Breast epithelium (tissue), 4 donors: Measurements from ENCODE around the gene IRAK3. TPM values are rescaled to one million over a fixed set of nuclear protein-coding genes. Genes with fewer than 3 reads are reported as not detected.
A peak's percentile ranks its signal among the peaks of the same experiment; 100 is the strongest.
"Not testable (repeated sequence)": the region's sequence is repeated elsewhere in the genome, so short reads cannot be mapped to it uniquely, and the experiment has no call there.

ENCODE experiments used
- DNase-seq, 2 donors: peaks; one replicate each; pipeline ENCODE4 v3.0.0-alpha.2; 2019; ENCODE audit warnings: low spot score in 2 of 2
- H3K27ac ChIP-seq, 2 donors: fragments of 200-600 bp; sonication (generic) in 1 of 2; one replicate each; pipeline ENCODE4 v1.5.1; 2016 to 2019; ENCODE audit warnings: mild to moderate bottlenecking in 1 of 2
- H3K27me3 ChIP-seq, 2 donors: fragments of 200-600 bp; sonication (generic) in 1 of 2; one replicate each; pipeline versions ENCODE4 v1.5.1 to v1.6.0; 2017 to 2019; ENCODE audit warnings: control low read depth in 1 of 2, mild to moderate bottlenecking in 1 of 2
- H3K36me3 ChIP-seq: fragments of 200-600 bp; one replicate; pipeline ENCODE4 v1.5.1; 2019
- H3K4me1 ChIP-seq, 2 donors: fragments of 200-600 bp; sonication (generic); one replicate each; pipeline ENCODE4 v1.5.1; 2016 to 2019; ENCODE audit warnings: control low read depth in 1 of 2
- H3K4me3 ChIP-seq, 3 donors: fragments of 200-600 bp; sonication (generic); 1 replicate in 2 of 3; 2 replicates in 1 of 3; pipeline ENCODE4 v1.5.1; 2016 to 2019; ENCODE audit warnings: mild to moderate bottlenecking in 3 of 3, moderate library complexity in 2 of 3
- H3K9me3 ChIP-seq, 2 donors: fragments of 200-600 bp; sonication (generic) in 1 of 2; one replicate each; pipeline ENCODE4 v1.5.1; 2016 to 2019; ENCODE audit warnings: control low read depth in 1 of 2
- POLR2A ChIP-seq: fragments of 450-650 bp; IDR thresholded peaks from one replicate; pipeline ENCODE4 v1.6.1; 2016; ENCODE audit warnings: antibody characterized with exemption, mild to moderate bottlenecking, moderate library complexity
- POLR2AphosphoS5 ChIP-seq, 3 donors: sonication (generic); formaldehyde crosslinking; IDR thresholded peaks; one replicate each; pipeline ENCODE4 v1.6.1; 2017; ENCODE audit warnings: antibody characterized with exemption in 3 of 3
- intact Hi-C: fragments of 100-400 bp; cut with DNase I; formaldehyde crosslinking; loops from one replicate; pipeline ENCODE4 v1.15.1; 2023; ENCODE audit warnings: low total_unique reads
- total RNA-seq, 3 donors: library from RNA; depleted of rRNA; stranded (reverse); fragments of >200 nt; gene quantifications; one replicate each; pipeline ENCODE4 v1.1.0, GENCODE V29; 2016
- TF ChIP-seq, protein P1 (sequence below), 3 donors: fragments of 450-650 bp; IDR thresholded peaks; one replicate each; pipeline ENCODE4 v1.5.1; 2016 to 2017; ENCODE audit warnings: antibody characterized with exemption in 3 of 3, mild to moderate bottlenecking in 3 of 3, moderate library complexity in 3 of 3

Gene IRAK3
- total RNA-seq, 3 donors from 2014 or later = 22.2 to 88.8 (median 37.7) TPM

DNA sequence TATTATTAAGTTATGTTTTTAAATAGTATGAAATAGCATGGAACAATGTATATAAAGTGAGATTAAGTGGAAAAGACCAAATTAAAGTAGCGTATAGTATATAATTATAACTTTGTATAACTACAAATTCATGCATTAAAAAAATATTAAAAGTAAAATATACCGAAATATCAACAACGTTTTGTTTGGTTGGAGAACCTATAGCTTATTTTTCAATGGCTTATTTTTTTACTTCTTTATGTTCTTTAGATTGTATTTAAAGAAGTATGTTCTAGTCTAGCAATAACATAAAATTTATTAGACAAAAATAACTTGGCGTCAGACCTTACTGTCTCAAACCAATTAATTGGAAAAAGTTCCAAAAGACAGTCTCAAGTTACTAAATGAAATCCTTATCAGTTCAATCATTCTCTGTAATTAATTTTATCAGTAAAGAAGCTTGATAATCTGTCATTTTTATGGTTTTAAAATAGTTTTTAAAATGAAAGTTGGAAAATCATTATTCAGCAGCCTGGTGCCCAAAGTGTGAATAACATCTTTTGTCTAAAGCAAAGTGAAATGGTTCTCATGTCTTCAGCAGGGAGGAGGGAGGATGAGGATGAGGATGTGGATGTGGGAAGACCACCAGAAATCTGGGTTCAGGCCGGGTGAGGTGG is 46.7 kb downstream of the IRAK3 start:
- Histone ChIP-seq H3K36me3 (no peaks in the 10 kb centered on the region), H3K9me3 (no peaks in the 10 kb centered on the region), H3K4me3 (peak overlapping the region; percentile 45 to 68 (median 58)), H3K27ac (peak overlapping the region in 1 of 2 donors; percentile 70), H3K27me3 (no peaks in the 10 kb centered on the region), H3K4me1 (no peaks in the 10 kb centered on the region)
- TF ChIP-seq POLR2AphosphoS5 (IDR thresholded peaks at IDR 0.05) (no peak), POLR2A (no peak)
- TF ChIP-seq, protein P1, sequence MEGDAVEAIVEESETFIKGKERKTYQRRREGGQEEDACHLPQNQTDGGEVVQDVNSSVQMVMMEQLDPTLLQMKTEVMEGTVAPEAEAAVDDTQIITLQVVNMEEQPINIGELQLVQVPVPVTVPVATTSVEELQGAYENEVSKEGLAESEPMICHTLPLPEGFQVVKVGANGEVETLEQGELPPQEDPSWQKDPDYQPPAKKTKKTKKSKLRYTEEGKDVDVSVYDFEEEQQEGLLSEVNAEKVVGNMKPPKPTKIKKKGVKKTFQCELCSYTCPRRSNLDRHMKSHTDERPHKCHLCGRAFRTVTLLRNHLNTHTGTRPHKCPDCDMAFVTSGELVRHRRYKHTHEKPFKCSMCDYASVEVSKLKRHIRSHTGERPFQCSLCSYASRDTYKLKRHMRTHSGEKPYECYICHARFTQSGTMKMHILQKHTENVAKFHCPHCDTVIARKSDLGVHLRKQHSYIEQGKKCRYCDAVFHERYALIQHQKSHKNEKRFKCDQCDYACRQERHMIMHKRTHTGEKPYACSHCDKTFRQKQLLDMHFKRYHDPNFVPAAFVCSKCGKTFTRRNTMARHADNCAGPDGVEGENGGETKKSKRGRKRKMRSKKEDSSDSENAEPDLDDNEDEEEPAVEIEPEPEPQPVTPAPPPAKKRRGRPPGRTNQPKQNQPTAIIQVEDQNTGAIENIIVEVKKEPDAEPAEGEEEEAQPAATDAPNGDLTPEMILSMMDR (IDR thresholded peaks at IDR 0.05) = no peak
- no peak for DNase-seq
- intact Hi-C loops = no loop called here

DNA sequence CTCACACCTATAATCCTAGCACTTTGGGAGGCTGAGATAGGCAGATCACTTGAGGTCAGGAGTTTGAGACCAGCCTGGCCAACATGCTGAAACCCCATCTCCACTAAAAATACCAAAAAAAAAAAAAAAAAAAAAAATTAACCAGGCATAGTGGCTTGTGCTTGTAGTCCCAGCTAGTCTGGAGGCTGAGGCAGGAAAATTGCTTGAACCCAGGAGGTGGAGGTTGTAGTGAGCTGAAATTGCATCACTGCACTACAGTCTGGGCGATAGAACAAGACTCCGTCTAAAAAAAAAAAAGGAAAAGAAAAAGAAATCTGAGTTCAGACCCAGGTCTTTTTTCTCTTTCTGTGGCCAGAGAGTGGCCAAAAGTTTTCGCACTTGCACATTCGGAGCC is 47.3 kb downstream of the IRAK3 start:
- H3K36me3 ChIP-seq, H3K27me3 ChIP-seq, H3K27ac ChIP-seq, H3K9me3 ChIP-seq, DNase-seq, H3K4me1 ChIP-seq, intact Hi-C loops, H3K4me3 ChIP-seq: not testable (repeated sequence)

DNA sequence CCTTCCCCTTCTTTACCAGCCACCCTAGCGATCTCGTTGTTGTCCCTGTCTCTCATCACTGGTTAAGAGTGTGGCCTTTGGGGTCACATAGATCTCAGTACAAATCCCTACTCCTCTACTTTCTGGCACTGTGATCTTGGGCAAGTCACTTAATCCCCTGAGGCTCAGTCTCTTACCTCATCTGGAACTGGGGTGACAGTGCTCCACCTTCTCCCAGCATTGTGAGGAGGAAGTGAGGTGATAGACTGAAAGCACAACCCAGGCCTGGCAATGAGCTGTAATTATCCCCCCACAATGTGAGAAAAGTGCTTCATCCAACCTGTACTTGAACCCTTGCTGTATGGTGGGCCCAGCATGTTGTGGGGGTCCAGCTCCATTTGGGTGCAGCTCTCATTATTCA is 48.0 kb downstream of the IRAK3 start:
- intact Hi-C loops = no loop called here
- TF ChIP-seq, protein P1 (IDR thresholded peaks at IDR 0.05) = no peak
- TF ChIP-seq POLR2A = no peak
- no peak for TF ChIP-seq POLR2AphosphoS5 (IDR thresholded peaks at IDR 0.05)

DNA sequence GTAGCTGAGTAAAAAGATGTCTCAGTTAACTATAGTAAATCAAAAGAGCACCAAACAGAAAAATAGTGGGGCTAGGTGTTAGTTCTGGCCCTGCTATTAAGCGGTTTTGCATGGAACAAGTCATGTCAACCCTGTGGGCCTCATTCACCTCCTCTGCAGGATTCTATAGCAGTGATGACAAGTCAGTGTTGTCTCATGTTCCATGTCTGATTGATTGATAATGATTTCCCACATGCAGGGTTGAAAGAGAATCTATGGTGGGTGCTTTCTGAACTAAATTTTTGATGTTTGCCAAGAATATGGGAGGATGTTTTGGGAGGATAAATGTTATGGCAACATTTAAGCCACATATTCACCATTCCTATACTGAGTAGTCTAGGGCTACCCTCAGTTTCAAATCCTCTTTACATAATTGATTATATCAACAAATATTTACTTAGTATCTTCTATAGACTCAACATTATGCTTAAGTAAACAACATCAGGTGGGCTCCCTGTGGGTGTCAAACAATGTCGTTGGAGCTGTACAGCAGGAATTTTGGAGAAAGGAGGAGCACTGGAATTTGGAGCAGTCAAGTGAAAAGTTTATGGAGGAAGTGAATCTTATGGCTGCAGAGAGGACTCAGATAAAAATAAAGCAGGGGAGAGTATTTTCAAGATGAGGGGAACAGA is 48.6 kb downstream of the IRAK3 start:
- H3K36me3 ChIP-seq = no peaks in the 10 kb centered on the region
- no peak for DNase-seq
- no peaks in the 10 kb centered on the region for H3K27me3 ChIP-seq
- no peaks in the 10 kb centered on the region for H3K9me3 ChIP-seq
- TF ChIP-seq POLR2A = no peak
- TF ChIP-seq, protein P1 (IDR thresholded peaks at IDR 0.05) = no peak
- no peak for TF ChIP-seq POLR2AphosphoS5 (IDR thresholded peaks at IDR 0.05)
- H3K27ac ChIP-seq = no peak overlapping the region
- intact Hi-C loops = no loop called here
- H3K4me1 ChIP-seq = no peaks in the 10 kb centered on the region
- H3K4me3 ChIP-seq = no peak overlapping the region

More for the DNA sequence above, 48.0 kb downstream of the IRAK3 start:
- no peak for DNase-seq
- H3K27me3 ChIP-seq = no peaks in the 10 kb centered on the region
- H3K4me3 ChIP-seq = no peak overlapping the region
- no peaks in the 10 kb centered on the region for H3K36me3 ChIP-seq
- H3K4me1 ChIP-seq = no peaks in the 10 kb centered on the region
- no peak overlapping the region for H3K27ac ChIP-seq
- no peaks in the 10 kb centered on the region for H3K9me3 ChIP-seq

DNA sequence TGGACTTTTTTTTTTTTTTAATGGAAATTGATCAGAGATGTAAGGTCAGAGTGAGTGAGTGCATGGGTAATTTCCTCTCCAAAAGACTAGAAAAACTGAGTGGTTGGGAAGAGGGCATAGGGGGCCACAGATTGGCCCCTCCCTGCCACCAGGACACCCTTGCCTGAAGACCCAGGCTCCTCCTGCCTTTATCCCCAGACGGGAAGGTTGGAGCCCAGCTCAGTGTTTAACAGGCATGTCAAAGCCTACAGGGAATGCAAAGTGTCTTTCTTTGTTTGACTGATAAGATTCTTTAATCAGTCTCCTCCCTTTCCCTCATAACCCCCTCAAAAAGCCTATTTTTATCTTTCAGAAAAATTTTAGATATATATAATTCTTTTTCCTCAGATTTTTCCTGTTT is 50.3 kb downstream of the IRAK3 start:
- Histone ChIP-seq H3K4me3 (no peak overlapping the region), H3K27me3 (no peaks in the 10 kb centered on the region), H3K9me3 (no peaks in the 10 kb centered on the region), H3K27ac (no peak overlapping the region), H3K36me3 (no peaks in the 10 kb centered on the region), H3K4me1 (no peaks in the 10 kb centered on the region)
- no peak for DNase-seq
- intact Hi-C loops = no loop called here
- TF ChIP-seq POLR2AphosphoS5 (IDR thresholded peaks at IDR 0.05) = no peak
- TF ChIP-seq, protein P1 (IDR thresholded peaks at IDR 0.05) = no peak
- TF ChIP-seq POLR2A = no peak
